Measurements from ENCODE around the gene USO1.

Gene USO1

GRCh38 chr4:75817901-75818300, 93.5 kb downstream of the USO1 start:
- H3K4me3 ChIP-seq (ENCODE audit: low read length), result no peak overlapping the region
- TF ChIP-seq CTCF (conservative IDR thresholded peaks at IDR 0.05; ENCODE audit: low read depth, low read length), result no peak
- no peak for DNase-seq (ENCODE audit: low read depth)

DNA sequence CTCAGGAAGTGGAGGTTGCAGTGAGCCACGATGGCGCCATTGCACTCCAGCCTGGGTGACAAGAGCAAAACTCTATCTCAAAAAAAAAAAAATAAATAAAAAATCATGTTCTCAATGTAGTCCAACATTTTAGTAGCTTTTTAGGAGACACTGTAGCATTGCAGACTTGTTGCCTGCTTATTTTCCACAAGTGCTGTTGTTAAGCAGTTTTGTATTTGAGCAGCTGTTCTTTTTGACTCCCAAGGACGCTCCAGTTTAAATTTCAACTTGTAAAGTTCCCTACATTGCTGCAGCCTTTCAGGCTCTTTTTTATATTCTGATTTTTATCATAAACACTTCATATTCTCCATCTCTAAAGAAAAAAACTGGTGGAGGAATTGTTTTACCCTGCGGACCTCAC, 94.7 kb downstream of the USO1 start:
- no peak for TF ChIP-seq CTCF (conservative IDR thresholded peaks at IDR 0.05; ENCODE audit: low read depth, low read length)
- H3K4me3 ChIP-seq (ENCODE audit: low read length), result no peak overlapping the region
- no peak for DNase-seq (ENCODE audit: low read depth)

- H3K4me3 ChIP-seq (ENCODE audit: low read length), result no peak overlapping the region
- no peak for DNase-seq (ENCODE audit: low read depth)
- no peak for TF ChIP-seq CTCF (conservative IDR thresholded peaks at IDR 0.05; ENCODE audit: low read depth, low read length)
Measured at GRCh38 chr4:75820197-75820596, 95.8 kb downstream of the USO1 start.

DNA sequence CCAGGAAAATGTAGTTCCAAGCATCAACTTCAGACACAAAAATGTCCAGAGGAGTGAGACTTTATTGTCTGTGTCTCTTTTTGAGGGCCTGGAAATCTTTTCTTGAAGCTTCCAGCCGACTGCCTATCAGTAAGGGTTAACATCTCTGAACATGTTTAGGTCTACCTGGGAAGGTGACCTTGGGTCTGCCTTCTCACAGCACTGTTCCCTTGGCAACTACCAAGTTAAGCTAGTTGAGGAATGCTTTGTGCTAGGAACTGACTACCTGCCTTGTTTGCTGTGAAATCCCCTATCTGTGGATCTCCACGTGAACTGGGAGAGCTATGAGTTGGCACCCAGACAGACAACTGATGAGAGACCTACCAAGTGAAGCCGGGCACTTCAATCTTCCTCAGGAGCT, 96.3 kb downstream of the USO1 start:
- DNase-seq (ENCODE audit: low read depth), result no peak
- no peak overlapping the region for H3K4me3 ChIP-seq (ENCODE audit: low read length)
- no peak for TF ChIP-seq CTCF (conservative IDR thresholded peaks at IDR 0.05; ENCODE audit: low read depth, low read length)

- no peak for TF ChIP-seq CTCF (conservative IDR thresholded peaks at IDR 0.05; ENCODE audit: low read depth, low read length)
- no peak overlapping the region for H3K4me3 ChIP-seq (ENCODE audit: low read length)
- DNase-seq (ENCODE audit: low read depth), result no peak
Measured at GRCh38 chr4:75821216-75821615, 96.8 kb downstream of the USO1 start.

DNA sequence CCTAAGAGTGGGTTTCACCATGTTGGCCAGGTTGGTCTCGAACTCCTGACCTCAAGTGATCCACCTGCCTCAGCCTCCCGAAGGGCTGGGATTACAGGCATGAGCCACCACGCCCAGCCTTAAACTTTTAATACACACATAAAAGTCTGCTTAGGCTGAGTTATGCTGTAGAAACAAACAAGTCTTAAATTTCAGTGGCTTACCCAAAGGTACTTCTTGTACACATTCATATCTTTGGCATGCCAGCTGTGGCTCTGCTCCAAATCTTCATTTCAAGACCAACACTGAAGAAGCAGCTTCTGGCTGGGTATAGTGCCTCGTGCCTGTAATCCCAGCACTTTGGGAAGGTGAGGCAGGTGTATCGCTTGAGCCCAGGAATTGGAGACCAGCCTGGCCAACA, 97.6 kb downstream of the USO1 start:
- DNase-seq (ENCODE audit: low read depth), result no peak
- no peak overlapping the region for H3K4me3 ChIP-seq (ENCODE audit: low read length)
- TF ChIP-seq CTCF (conservative IDR thresholded peaks at IDR 0.05; ENCODE audit: low read depth, low read length), result no peak

- H3K4me3 ChIP-seq (ENCODE audit: low read length), result no peak overlapping the region
- TF ChIP-seq CTCF (conservative IDR thresholded peaks at IDR 0.05; ENCODE audit: low read depth, low read length), result no peak
Measured at GRCh38 chr4:75822416-75822815, 98.0 kb downstream of the USO1 start.

More at GRCh38 chr4:75822416-75822815, 98.0 kb downstream of the USO1 start:
- no peak for DNase-seq (ENCODE audit: low read depth)
